Heart left ventricle (tissue), 16 donors: ENCODE measurements around the gene HAND2. TPM values are rescaled to one million over a fixed set of nuclear protein-coding genes. Genes with fewer than 3 reads are reported as not detected.
A peak's percentile ranks its signal among the peaks of the same experiment; 100 is the strongest.

Source experiments
- ATAC-seq, 4 donors: fragments of 200-7000 bp; cut with Tn5 transposase; one replicate each; pipeline ENCODE4 v1.9.1; 2020 to 2022; ENCODE audit warnings: moderate library complexity in 4 of 4, mild to moderate bottlenecking in 3 of 4, moderate number of reproducible peaks in 1 of 4
- DNase-seq, 5 donors: peaks; one replicate each; pipeline ENCODE4 v3.0.0-alpha.2; 2020
- H3K27ac ChIP-seq, 12 donors: fragments of 200-600 bp; sonication (generic) in 4 of 12; one replicate each; pipeline versions ENCODE4 v1.5.0 to v1.8.0; 2016 to 2022; ENCODE audit warnings: mild to moderate bottlenecking in 2 of 12
- H3K27me3 ChIP-seq, 9 donors: fragments of 200-600 bp; sonication (generic) in 2 of 9; one replicate each; pipeline versions ENCODE4 v1.5.1 to v1.8.0; 2016 to 2022; ENCODE audit warnings: mild to moderate bottlenecking in 3 of 9
- H3K36me3 ChIP-seq, 9 donors: fragments of 200-600 bp; sonication (generic) in 2 of 9; one replicate each; pipeline versions ENCODE4 v1.5.0 to v1.8.0; 2018 to 2022; ENCODE audit warnings: mild to moderate bottlenecking in 2 of 9
- H3K4me1 ChIP-seq, 12 donors: fragments of 200-600 bp; sonication (generic) in 4 of 12; one replicate each; pipeline versions ENCODE4 v1.5.0 to v1.8.0; 2016 to 2022; ENCODE audit warnings: mild to moderate bottlenecking in 3 of 12
- H3K4me3 ChIP-seq, 12 donors: fragments of 200-600 bp; sonication (generic) in 4 of 12; one replicate each; pipeline versions ENCODE4 v1.5.0 to v1.8.0; 2017 to 2022; ENCODE audit warnings: mild to moderate bottlenecking in 9 of 12, moderate library complexity in 4 of 12
- H3K9me3 ChIP-seq, 12 donors: fragments of 200-600 bp; sonication (generic) in 4 of 12; one replicate each; pipeline versions ENCODE4 v1.5.0 to v1.8.0; 2016 to 2022; ENCODE audit warnings: mild to moderate bottlenecking in 1 of 12
- POLR2A ChIP-seq, 2 donors: fragments of 450-650 bp; IDR thresholded peaks; one replicate each; pipeline ENCODE4 v1.6.1; 2017; ENCODE audit warnings: antibody characterized with exemption in 2 of 2, mild to moderate bottlenecking in 2 of 2, moderate library complexity in 2 of 2
- WGBS, 4 donors: extraction: QIAGEN DNeasy Blood & Tissue Kit in 2 of 4; methylation state at CpG; one replicate each; pipeline versions ENCODE4 v1.1.5 to v1.1.7; 2013 to 2018; 5-methylcytosine and 5-hydroxymethylcytosine counted together
- intact Hi-C, 10 donors: fragments of 100-400 bp; cut with DNase I; formaldehyde crosslinking; loops; one replicate each; pipeline versions ENCODE4 v1.11.1 to v1.14.2; 2022
- polyA plus RNA-seq, 2 donors: library from polyadenylated mRNA; stranded (reverse); fragments of 200-250 nt; gene quantifications; one replicate each; pipeline ENCODE4 v1.2.3, GENCODE V29; 2013
- total RNA-seq, 9 donors: library from RNA; depleted of rRNA in 2 of 9; stranded (reverse); fragments of >200 nt in 2 of 9; fragmentation: NEBNext Ultra II Directional in 3 of 9; extraction: Animal tissue kit (Norgen Biotek cat#: 25700) in 3 of 9; gene quantifications; one replicate each; pipeline versions ENCODE4 v1.1.0 to v1.2.4, GENCODE V29; 2016 to 2023
- TF ChIP-seq, protein P1 (sequence below), 12 donors: fragments of 200-600 bp; sonication (generic) in 4 of 12; IDR thresholded peaks; one replicate each; pipeline versions ENCODE4 v1.5.0 to v1.8.0; 2018 to 2022; ENCODE audit warnings: antibody characterized with exemption in 12 of 12, mild to moderate bottlenecking in 5 of 12
- donor health status: ischemic (EF 13 %, LVEDD 7.1; RV severe dilation, severe dysfunction).
- donor health status: healthy with polysubstance abuse.
- donor health status: DM: no; HTN: yes; CAD: no.
- donor health status: DM: no; HTN: no; CAD: no.
- donor health status: ischemic (EF 25% LVEDD 6.9; RV normal size, moderate dysfunction).
- donor health status: ischemic (EF 25% LVEDD 5.7; RV mildly dilated, moderate dysfunction).
- donor health status: healthy.
- donor health status: DM: yes; HTN: yes; CAD: no.
- donor health status: ischemic (EF 35%, LVEDD 5.7; RV mildly dilated, moderate dysfunction).
- donor health status: nonischemic (EF 11% LVEDD 7.7; RV severe dilation, severe dysfunction).
- donor health status: DM: yes; HTN: yes; CAD: no.
- donor health status: PGD.
- donor health status: ischemic (EF 29% LVEDD 5.4; RV normal size, mild dysfunction).
- donor health status: nonischemic (EF 23%, LVEDD 6.1; RV moderate dilation, normal function).

HAND2 gene
- total and polyA plus RNA-seq, 11 donors, result 72.8 to 188 (median 126) TPM

DNA sequence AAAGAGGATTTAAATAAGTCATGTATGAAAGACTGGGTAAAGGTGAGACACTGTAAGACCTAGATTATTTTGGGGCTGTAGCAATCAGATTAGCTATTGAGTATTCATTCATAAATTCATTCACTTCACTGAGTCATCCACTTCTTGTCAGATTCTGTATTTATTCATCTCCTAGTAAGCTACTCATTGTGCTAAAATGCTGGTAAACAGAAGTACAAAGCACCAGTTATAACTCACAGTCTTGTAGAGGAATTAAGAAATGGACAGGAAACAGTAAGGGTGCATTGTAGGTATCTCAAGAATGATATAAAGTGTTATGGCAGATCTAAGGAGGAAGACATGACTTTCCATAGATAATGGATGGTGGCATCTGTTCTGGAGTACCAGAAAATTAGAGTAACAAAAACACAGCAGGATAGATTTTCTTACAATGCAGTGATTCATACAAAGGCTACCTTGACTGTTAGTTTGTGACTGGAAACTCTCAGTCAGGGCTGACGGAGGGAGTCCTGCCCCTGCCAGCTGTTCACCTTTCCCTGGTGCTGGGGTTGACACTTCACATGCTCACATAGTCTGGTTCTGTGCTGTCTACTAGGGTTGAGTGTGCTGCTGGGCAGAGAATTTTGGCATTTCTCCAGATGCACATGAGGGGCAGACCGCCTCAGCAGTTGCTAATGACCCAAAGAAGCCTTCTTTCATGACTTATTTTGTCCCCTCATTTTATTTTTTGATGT lies 26.5 kb upstream of the HAND2 start:
- peak; percentile 56 to 90 (median 86) for ATAC-seq

DNA sequence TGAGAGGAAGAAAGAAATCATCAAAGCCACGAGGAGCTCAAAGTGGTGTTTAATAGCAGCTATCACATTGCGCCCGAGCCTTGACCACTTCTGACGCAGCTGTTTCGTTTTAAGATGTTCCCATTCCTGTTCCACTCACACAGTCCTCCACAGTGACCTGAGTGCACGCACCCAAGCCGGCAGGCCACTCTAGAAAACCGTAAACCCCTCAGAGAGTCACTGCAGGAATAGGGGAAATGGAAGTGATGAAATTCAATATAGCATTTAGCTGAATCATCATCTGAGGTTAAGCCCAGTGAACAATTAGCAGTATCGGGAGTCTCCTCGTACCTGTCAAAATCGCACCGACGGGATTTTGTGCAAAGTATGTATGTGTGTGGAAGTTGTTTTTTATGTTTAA lies 17.9 kb upstream of the HAND2 start:
- DNase-seq, result peak in 1 of 5 donors; percentile 47
- TF ChIP-seq, protein P1, sequence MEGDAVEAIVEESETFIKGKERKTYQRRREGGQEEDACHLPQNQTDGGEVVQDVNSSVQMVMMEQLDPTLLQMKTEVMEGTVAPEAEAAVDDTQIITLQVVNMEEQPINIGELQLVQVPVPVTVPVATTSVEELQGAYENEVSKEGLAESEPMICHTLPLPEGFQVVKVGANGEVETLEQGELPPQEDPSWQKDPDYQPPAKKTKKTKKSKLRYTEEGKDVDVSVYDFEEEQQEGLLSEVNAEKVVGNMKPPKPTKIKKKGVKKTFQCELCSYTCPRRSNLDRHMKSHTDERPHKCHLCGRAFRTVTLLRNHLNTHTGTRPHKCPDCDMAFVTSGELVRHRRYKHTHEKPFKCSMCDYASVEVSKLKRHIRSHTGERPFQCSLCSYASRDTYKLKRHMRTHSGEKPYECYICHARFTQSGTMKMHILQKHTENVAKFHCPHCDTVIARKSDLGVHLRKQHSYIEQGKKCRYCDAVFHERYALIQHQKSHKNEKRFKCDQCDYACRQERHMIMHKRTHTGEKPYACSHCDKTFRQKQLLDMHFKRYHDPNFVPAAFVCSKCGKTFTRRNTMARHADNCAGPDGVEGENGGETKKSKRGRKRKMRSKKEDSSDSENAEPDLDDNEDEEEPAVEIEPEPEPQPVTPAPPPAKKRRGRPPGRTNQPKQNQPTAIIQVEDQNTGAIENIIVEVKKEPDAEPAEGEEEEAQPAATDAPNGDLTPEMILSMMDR (IDR thresholded peaks at IDR 0.05), result no peak
- no peak for TF ChIP-seq POLR2A (IDR thresholded peaks at IDR 0.05)
- Histone ChIP-seq H3K36me3 (no peaks in the 10 kb centered on the region), H3K27ac (peak overlapping the region in 7 of 12 donors; percentile 12 to 54 (median 26)), H3K4me3 (no peak overlapping the region), H3K9me3 (no peaks in the 10 kb centered on the region), H3K4me1 (peaks cover 0 to 17% (median 0%) of the 10 kb centered on the region in 12 donors), H3K27me3 (peaks cover 0 to 33% (median 0%) of the 10 kb centered on the region in 9 donors)
- intact Hi-C loops, result no loop called here
- ATAC-seq, result peak; percentile 52 to 81 (median 68)
- 53 to 60% (median 56%) methylated on average over 13 of the region's 13 CpGs for WGBS, 4 donors

More for the DNA sequence above, 26.5 kb upstream of the HAND2 start:
- Histone ChIP-seq H3K4me3 (no peak overlapping the region), H3K27me3 (peaks cover 0 to 4% (median 0%) of the 10 kb centered on the region in 9 donors), H3K27ac (peak overlapping the region in 6 of 12 donors; percentile 5 to 32 (median 19)), H3K36me3 (peaks cover 0 to 3% (median 0%) of the 10 kb centered on the region in 9 donors), H3K4me1 (peaks cover 0 to 17% (median 0%) of the 10 kb centered on the region in 12 donors), H3K9me3 (no peaks in the 10 kb centered on the region)
- TF ChIP-seq, protein P1 (IDR thresholded peaks at IDR 0.05), result no peak
- TF ChIP-seq POLR2A (IDR thresholded peaks at IDR 0.05), result no peak
- 43 to 67% (median 58%) methylated on average over 2 of the region's 2 CpGs for WGBS, 4 donors
- DNase-seq, result peak in 1 of 5 donors; percentile 64
- intact Hi-C loops, result no loop called here

DNA sequence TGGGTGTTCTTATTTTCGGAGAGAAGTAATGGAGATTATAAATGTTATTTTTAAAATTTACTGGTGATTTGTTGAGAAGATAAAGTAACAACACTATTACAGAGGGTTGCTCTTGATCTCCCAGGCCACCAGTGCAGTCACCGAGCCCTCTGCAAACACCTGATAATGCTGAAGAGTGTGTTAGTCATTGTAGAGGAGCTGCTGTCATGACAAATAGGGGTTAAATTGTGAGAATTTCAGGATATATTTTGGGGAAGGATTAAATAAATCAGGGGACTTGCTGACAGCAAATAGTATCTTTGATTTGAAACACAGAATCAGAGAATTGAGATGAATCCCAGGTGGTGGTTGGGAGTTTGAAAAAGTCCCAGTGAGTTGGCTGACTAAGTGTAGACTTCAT lies 16.7 kb upstream of the HAND2 start:
- Histone ChIP-seq H3K4me1 (peaks cover 0 to 17% (median 0%) of the 10 kb centered on the region in 12 donors), H3K27me3 (peaks cover 0 to 38% (median 0%) of the 10 kb centered on the region in 9 donors), H3K4me3 (no peak overlapping the region), H3K9me3 (no peaks in the 10 kb centered on the region), H3K27ac (peak overlapping the region in 7 of 12 donors; percentile 11 to 54 (median 26)), H3K36me3 (no peaks in the 10 kb centered on the region)
- WGBS, 4 donors, result 44 to 66% (median 55%) methylated on average over 2 of the region's 2 CpGs
- intact Hi-C loops, result no loop called here
- DNase-seq (no peak), ATAC-seq (peak in 1 of 4 donors; percentile 47)
- TF ChIP-seq, protein P1 (IDR thresholded peaks at IDR 0.05), result no peak
- no peak for TF ChIP-seq POLR2A (IDR thresholded peaks at IDR 0.05)

DNA sequence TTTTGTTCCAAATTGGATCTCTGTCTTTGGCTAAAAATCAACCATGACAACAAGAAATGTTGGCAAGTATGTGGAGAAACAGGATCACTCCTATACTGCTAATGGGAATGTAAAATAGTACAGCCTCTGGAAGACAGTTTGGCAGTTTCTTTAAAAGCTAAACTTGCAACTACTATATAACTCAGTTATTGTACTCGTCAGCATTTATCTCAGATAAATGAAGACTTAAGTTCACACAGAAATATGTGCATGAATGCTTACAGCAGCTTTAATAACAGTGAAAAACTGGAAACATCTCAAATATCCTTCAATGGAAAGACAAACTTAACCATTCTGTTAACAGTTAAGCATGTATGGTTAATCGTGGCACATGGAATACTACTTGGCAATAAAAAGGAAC lies 15.4 kb upstream of the HAND2 start:
- Histone ChIP-seq H3K9me3 (no peaks in the 10 kb centered on the region), H3K27me3 (peaks cover 0 to 42% (median 0%) of the 10 kb centered on the region in 9 donors), H3K27ac (no peak overlapping the region), H3K4me1 (peaks cover 0 to 17% (median 0%) of the 10 kb centered on the region in 12 donors), H3K4me3 (no peak overlapping the region), H3K36me3 (no peaks in the 10 kb centered on the region)
- 62 to 78% (median 68%) methylated on average over 2 of the region's 2 CpGs for WGBS, 4 donors
- ATAC-seq, result no peak
- TF ChIP-seq, protein P1 (IDR thresholded peaks at IDR 0.05), result no peak
- no peak for TF ChIP-seq POLR2A (IDR thresholded peaks at IDR 0.05)
- intact Hi-C loops, result no loop called here
- DNase-seq, result no peak
